MM.1S (cell line): ENCODE measurements around the gene NLRP11.
A peak's percentile ranks its signal among the peaks of the same experiment; 100 is the strongest.
"Not testable (repeated sequence)": the region's sequence is repeated elsewhere in the genome, so short reads cannot be mapped to it uniquely, and the experiment has no call there.

Experiments used
- DNase-seq: peaks from one replicate; pipeline ENCODE4 v3.0.0-alpha.2; 2015
- H2AFZ ChIP-seq: fragments of 300-600 bp; sonication (generic); 2 replicates; pipeline ENCODE4 v1.6.0; 2016; ENCODE audit warnings: antibody characterized with exemption, low read length
- H3F3A ChIP-seq: fragments of 300-600 bp; sonication (generic); 2 replicates; pipeline ENCODE4 v1.6.1; 2016; ENCODE audit warnings: mild to moderate bottlenecking, antibody characterized with exemption, low read length, moderate library complexity, mixed read lengths; ENCODE audit not compliant: insufficient read depth
- H3K27ac ChIP-seq: fragments of 300-600 bp; sonication (generic); 2 replicates; pipeline ENCODE4 v1.5.1; 2016; ENCODE audit warnings: mild to moderate bottlenecking, low read length
- H3K27me3 ChIP-seq: fragments of 300-600 bp; sonication (generic); replicated peaks from 2 replicates; pipeline ENCODE4 v1.6.0; 2016; ENCODE audit warnings: low read length; ENCODE audit not compliant: insufficient read depth
- H3K36me3 ChIP-seq: fragments of 300-600 bp; sonication (generic); replicated peaks from 2 replicates; pipeline ENCODE4 v1.6.1; 2016; ENCODE audit warnings: mild to moderate bottlenecking, low read length, mixed read lengths; ENCODE audit not compliant: insufficient read depth
- H3K4me1 ChIP-seq: fragments of 300-600 bp; sonication (generic); 2 replicates; pipeline ENCODE4 v1.6.1; 2016; ENCODE audit warnings: low read length, mixed read lengths
- H3K4me2 ChIP-seq: fragments of 300-600 bp; sonication (generic); 2 replicates; pipeline ENCODE4 v1.6.0; 2016; ENCODE audit warnings: low read depth, low read length
- H3K4me3 ChIP-seq: fragments of 300-600 bp; sonication (generic); 2 replicates; pipeline ENCODE4 v1.5.1; 2016; ENCODE audit warnings: low read length, mixed read lengths
- H3K79me2 ChIP-seq: fragments of 300-600 bp; sonication (generic); 2 replicates; pipeline ENCODE4 v1.6.1; 2016; ENCODE audit warnings: mixed run types, low read length, mixed read lengths
- H3K9ac ChIP-seq: fragments of 300-600 bp; sonication (generic); 2 replicates; pipeline ENCODE4 v1.6.1; 2016; ENCODE audit warnings: low read length, mixed read lengths
- H3K9me2 ChIP-seq: fragments of 300-600 bp; sonication (generic); replicated peaks from 2 replicates; pipeline ENCODE4 v1.6.1; 2016; ENCODE audit warnings: mild to moderate bottlenecking, low read length, mixed read lengths; ENCODE audit not compliant: insufficient read depth
- H3K9me3 ChIP-seq: fragments of 300-600 bp; sonication (generic); replicated peaks from 2 replicates; pipeline ENCODE4 v1.6.1; 2016; ENCODE audit warnings: mild to moderate bottlenecking, low read length, mixed read lengths; ENCODE audit not compliant: insufficient read depth
- H4K20me1 ChIP-seq: fragments of 300-600 bp; sonication (generic); 2 replicates; pipeline ENCODE4 v1.6.1; 2016; ENCODE audit warnings: mild to moderate bottlenecking, low read length, moderate library complexity, mixed read lengths; ENCODE audit not compliant: insufficient read depth
- CTCF ChIP-seq: fragments of 300-600 bp; sonication (generic); IDR thresholded peaks from 2 replicates; pipeline ENCODE4 v1.5.1; 2016; ENCODE audit warnings: antibody characterized with exemption, low read length, mixed read lengths
- EZH2 ChIP-seq: fragments of 300-600 bp; sonication (generic); optimal IDR thresholded peaks from 2 replicates; pipeline ENCODE3; 2017; ENCODE audit warnings: low read depth, mild to moderate bottlenecking, antibody characterized with exemption, low read length, mixed read lengths
- EZH2phosphoT487 ChIP-seq: fragments of 300-600 bp; sonication (generic); IDR thresholded peaks from 2 replicates; pipeline ENCODE4 v1.6.1; 2018; ENCODE audit warnings: antibody characterized with exemption, low read length

NLRP11 gene

GRCh38 chr19:55778331-55778730 lies 53.5 kb downstream of the NLRP11 start:
- no peaks in the 10 kb centered on the region for H3K9me2 ChIP-seq
- no peaks in the 10 kb centered on the region for H3K79me2 ChIP-seq
- no peaks in the 10 kb centered on the region for H3K36me3 ChIP-seq
- no peaks in the 10 kb centered on the region for H3K9me3 ChIP-seq
- peaks cover 7% of the 10 kb centered on the region for H3K4me1 ChIP-seq
- TF ChIP-seq EZH2 = no peak
- TF ChIP-seq CTCF = no peak
- TF ChIP-seq EZH2phosphoT487 = no peak
- H3K27me3 ChIP-seq = no peaks in the 10 kb centered on the region
- no peak overlapping the region for H3K27ac ChIP-seq
- no peak overlapping the region for H3K9ac ChIP-seq
- no peak for DNase-seq
- H3K4me2 ChIP-seq = no peak overlapping the region
- H2AFZ ChIP-seq = no peak overlapping the region
- H3F3A ChIP-seq = no peaks in the 10 kb centered on the region
- no peak overlapping the region for H3K4me3 ChIP-seq
- H4K20me1 ChIP-seq = no peaks in the 10 kb centered on the region

DNA sequence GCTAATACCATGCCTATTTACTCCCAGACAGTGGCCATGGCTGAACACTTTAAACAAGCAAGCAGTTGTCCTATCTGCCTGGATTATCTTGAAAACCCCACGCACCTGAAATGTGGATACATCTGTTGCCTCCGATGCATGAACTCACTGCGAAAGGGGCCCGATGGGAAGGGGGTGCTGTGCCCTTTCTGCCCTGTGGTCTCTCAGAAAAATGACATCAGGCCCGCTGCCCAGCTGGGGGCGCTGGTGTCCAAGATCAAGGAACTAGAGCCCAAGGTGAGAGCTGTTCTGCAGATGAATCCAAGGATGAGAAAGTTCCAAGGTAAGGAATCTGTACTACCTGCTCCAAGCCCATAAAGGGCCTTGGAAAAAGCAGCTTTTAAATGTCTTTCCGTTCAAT lies 54.3 kb downstream of the NLRP11 start:
- no peak overlapping the region for H2AFZ ChIP-seq

DNA sequence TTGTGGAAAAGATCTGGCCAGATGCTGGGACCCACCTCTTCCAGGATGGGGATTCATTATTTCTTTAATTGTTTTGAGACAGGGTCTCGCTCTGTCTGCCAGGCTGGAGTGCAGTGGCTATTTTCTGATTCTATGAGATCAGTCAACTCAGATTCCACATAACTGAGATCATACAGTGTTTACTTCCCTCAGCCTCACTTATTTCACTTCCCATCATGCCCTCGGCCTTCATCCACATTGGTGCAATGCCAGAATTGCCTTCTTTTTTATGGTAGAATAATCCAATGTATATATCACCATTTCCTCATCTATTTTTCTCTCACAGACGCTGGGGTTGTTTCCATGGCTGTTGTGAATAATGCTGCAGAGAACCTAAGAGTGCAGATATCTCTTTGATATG lies 62.2 kb downstream of the NLRP11 start:
- H3K27ac ChIP-seq, H3K4me3 ChIP-seq, H3K9me2 ChIP-seq, H3K4me1 ChIP-seq, H2AFZ ChIP-seq, H3K9me3 ChIP-seq, DNase-seq, H3F3A ChIP-seq, H3K36me3 ChIP-seq, H3K79me2 ChIP-seq, H3K4me2 ChIP-seq, H4K20me1 ChIP-seq, H3K9ac ChIP-seq: not testable (repeated sequence)
- H3K27me3 ChIP-seq = peaks cover 64% of the 10 kb centered on the region

More for the DNA sequence above, 54.3 kb downstream of the NLRP11 start:
- Histone ChIP-seq H3K79me2 (no peaks in the 10 kb centered on the region), H3K4me1 (peaks cover 7% of the 10 kb centered on the region), H3K27ac (no peak overlapping the region), H3K9ac (no peak overlapping the region), H3K27me3 (no peaks in the 10 kb centered on the region), H3K4me2 (no peak overlapping the region), H3K9me2 (no peaks in the 10 kb centered on the region), H3K4me3 (no peak overlapping the region), H4K20me1 (no peaks in the 10 kb centered on the region), H3K36me3 (no peaks in the 10 kb centered on the region), H3K9me3 (no peaks in the 10 kb centered on the region), H3F3A (no peaks in the 10 kb centered on the region)
- peak; percentile 42 for DNase-seq
- no peak for TF ChIP-seq EZH2phosphoT487
- TF ChIP-seq EZH2 = no peak
- TF ChIP-seq CTCF = peak; percentile 77

DNA sequence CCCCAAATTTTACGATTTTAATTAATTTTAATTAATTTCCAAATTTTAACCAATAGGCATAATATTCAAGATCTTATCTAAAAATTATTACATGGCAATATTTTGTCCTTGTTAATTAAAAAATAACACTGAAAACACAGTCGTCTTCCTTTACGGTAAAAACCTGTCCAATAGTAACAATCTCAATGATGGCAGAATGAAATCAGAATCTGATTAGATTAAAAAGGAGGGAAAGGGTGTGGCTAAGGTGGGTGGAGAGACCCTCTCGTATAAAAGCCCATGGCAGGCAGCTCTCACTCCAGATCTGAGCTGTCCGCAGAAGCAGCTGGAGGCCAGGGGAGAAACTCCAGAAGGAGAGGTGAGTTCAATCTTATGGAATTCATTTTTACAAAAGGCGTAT lies 63.0 kb downstream of the NLRP11 start, which contains the start of gene RFPL4AL1:
RFPL4AL1 (plus strand) TSS at position 301 of the 400 bp plus-strand sequence. CDS start 2,687 bp downstream, outside the sequence.
- H2AFZ ChIP-seq, H3F3A ChIP-seq, DNase-seq, H3K9me3 ChIP-seq, H4K20me1 ChIP-seq, H3K79me2 ChIP-seq, H3K9ac ChIP-seq, H3K4me3 ChIP-seq, H3K4me1 ChIP-seq, H3K9me2 ChIP-seq, H3K27ac ChIP-seq, H3K36me3 ChIP-seq, H3K4me2 ChIP-seq: not testable (repeated sequence)
- H3K27me3 ChIP-seq = peaks cover 72% of the 10 kb centered on the region
